GM12892 (cell line): ENCODE data around the gene ANKRD44.

ENCODE experiments used
- POLR2A ChIP-seq: IDR thresholded peaks from 2 replicates; pipeline ENCODE4 v1.6.1; 2011; ENCODE audit warnings: low read depth, low read length, control low read depth
- POLR2AphosphoS5 ChIP-seq: IDR thresholded peaks from 2 replicates; pipeline ENCODE4 v1.6.1; 2011; ENCODE audit warnings: low read depth, low read length, control low read depth
- TAF1 ChIP-seq: IDR thresholded peaks from 2 replicates; pipeline ENCODE4 v1.6.1; 2011; ENCODE audit warnings: low read depth, mild to moderate bottlenecking, control low read depth, low read length, borderline replicate concordance

DNA sequence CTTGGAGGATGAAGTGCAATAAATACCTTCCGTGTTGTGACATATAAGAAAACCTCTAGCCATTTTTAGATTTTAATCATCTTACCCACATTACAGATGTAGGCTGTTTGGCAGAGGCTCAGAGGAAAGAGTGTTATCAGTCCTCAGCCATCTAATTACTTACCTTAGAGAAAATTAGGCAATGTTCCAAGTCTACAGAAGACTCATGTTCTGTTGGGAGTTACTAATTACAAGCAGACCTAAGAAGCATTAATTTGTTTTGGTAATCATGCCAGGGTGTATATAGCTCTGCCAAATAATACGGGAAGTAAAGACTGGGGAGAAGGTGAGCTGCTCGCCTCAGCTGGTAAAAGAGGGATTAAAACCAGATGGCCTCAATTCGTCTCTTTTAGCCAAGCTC is 258.2 kb downstream of the ANKRD44 start:
- TF ChIP-seq POLR2A (no peak), POLR2AphosphoS5 (no peak), TAF1 (no peak)
